Osteocyte (in vitro differentiated cells): Measurements from ENCODE around the gene SAPCD2. TPM values are rescaled to one million over a fixed set of nuclear protein-coding genes. Genes with fewer than 3 reads are reported as not detected.

Experiments
- DNase-seq: peaks from one replicate; pipeline ENCODE4 v3.0.0; 2021; ENCODE audit warnings: mixed read lengths; ENCODE audit not compliant: unreplicated experiment; ENCODE audit errors: extremely low spot score
- H3K27ac Mint-ChIP-seq: one replicate; pipeline ENCODE4 v1.8.0; 2021; ENCODE audit warnings: mild to moderate bottlenecking, mixed read lengths; ENCODE audit not compliant: unreplicated experiment
- H3K27me3 Mint-ChIP-seq: one replicate; pipeline ENCODE4 v1.8.0; 2021; ENCODE audit warnings: mixed read lengths; ENCODE audit not compliant: unreplicated experiment
- H3K36me3 Mint-ChIP-seq: one replicate; pipeline ENCODE4 v1.8.0; 2021; ENCODE audit warnings: mixed read lengths; ENCODE audit not compliant: unreplicated experiment
- H3K4me1 Mint-ChIP-seq: one replicate; pipeline ENCODE4 v1.8.0; 2021; ENCODE audit warnings: mixed read lengths; ENCODE audit not compliant: unreplicated experiment
- H3K4me3 Mint-ChIP-seq: one replicate; pipeline ENCODE4 v1.8.0; 2021; ENCODE audit warnings: mild to moderate bottlenecking, moderate library complexity, mixed read lengths; ENCODE audit not compliant: unreplicated experiment
- H3K9me3 Mint-ChIP-seq: one replicate; pipeline ENCODE4 v1.8.0; 2021; ENCODE audit warnings: mixed read lengths; ENCODE audit not compliant: unreplicated experiment
- total RNA-seq: library from RNA; stranded (reverse); gene quantifications from 2 replicates; pipeline ENCODE4 v1.2.1, GENCODE V29; 2021
- TF ChIP-seq, protein P1 (sequence below): fragments of 200-600 bp; sonication (generic); IDR thresholded peaks from 2 replicates; pipeline ENCODE4 v1.5.0; 2021; ENCODE audit warnings: antibody characterized with exemption, mild to moderate bottlenecking, moderate library complexity

The SAPCD2 gene
- total RNA-seq, 1 donor from 2014 or later = 3.1 TPM

DNA sequence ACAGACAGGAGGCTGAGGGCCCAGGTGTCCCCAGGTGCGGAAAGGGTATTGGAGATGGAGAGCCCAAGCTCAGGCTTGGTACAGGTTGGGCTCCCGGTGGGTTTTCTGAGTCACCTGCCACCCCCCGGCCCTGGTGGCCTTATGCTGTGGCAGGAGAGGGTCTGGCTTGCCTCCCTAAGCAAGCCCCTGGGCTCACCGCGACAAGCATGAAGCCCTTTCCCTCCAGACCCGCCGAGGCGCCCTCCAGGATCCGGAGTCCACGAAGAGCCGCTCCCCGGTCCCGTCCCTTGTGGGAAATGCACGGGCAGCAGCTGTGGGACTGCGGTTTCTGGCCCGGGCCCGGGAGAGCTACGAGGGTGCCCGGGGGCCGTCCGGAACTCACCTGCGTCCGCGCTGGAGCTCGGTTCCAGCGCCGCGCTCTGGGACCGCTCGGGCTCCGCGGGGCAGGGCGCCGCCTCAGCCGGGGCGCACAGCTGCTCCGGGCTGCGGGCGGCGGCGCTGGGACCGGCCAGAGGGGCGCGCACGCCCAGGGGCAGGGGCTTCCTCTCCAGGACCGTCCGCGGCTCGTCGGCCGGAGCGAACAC lies 757 bp downstream of the SAPCD2 start:
- TF ChIP-seq, protein P1, sequence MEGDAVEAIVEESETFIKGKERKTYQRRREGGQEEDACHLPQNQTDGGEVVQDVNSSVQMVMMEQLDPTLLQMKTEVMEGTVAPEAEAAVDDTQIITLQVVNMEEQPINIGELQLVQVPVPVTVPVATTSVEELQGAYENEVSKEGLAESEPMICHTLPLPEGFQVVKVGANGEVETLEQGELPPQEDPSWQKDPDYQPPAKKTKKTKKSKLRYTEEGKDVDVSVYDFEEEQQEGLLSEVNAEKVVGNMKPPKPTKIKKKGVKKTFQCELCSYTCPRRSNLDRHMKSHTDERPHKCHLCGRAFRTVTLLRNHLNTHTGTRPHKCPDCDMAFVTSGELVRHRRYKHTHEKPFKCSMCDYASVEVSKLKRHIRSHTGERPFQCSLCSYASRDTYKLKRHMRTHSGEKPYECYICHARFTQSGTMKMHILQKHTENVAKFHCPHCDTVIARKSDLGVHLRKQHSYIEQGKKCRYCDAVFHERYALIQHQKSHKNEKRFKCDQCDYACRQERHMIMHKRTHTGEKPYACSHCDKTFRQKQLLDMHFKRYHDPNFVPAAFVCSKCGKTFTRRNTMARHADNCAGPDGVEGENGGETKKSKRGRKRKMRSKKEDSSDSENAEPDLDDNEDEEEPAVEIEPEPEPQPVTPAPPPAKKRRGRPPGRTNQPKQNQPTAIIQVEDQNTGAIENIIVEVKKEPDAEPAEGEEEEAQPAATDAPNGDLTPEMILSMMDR = no peak
- peak overlapping the region; percentile 29 for H3K4me3 Mint-ChIP-seq
- no peak for DNase-seq
- peaks cover 12% of the 10 kb centered on the region for H3K4me1 Mint-ChIP-seq
- H3K36me3 Mint-ChIP-seq = no peaks in the 10 kb centered on the region
- H3K9me3 Mint-ChIP-seq = no peaks in the 10 kb centered on the region
- no peak overlapping the region for H3K27ac Mint-ChIP-seq
- H3K27me3 Mint-ChIP-seq = no peaks in the 10 kb centered on the region

DNA sequence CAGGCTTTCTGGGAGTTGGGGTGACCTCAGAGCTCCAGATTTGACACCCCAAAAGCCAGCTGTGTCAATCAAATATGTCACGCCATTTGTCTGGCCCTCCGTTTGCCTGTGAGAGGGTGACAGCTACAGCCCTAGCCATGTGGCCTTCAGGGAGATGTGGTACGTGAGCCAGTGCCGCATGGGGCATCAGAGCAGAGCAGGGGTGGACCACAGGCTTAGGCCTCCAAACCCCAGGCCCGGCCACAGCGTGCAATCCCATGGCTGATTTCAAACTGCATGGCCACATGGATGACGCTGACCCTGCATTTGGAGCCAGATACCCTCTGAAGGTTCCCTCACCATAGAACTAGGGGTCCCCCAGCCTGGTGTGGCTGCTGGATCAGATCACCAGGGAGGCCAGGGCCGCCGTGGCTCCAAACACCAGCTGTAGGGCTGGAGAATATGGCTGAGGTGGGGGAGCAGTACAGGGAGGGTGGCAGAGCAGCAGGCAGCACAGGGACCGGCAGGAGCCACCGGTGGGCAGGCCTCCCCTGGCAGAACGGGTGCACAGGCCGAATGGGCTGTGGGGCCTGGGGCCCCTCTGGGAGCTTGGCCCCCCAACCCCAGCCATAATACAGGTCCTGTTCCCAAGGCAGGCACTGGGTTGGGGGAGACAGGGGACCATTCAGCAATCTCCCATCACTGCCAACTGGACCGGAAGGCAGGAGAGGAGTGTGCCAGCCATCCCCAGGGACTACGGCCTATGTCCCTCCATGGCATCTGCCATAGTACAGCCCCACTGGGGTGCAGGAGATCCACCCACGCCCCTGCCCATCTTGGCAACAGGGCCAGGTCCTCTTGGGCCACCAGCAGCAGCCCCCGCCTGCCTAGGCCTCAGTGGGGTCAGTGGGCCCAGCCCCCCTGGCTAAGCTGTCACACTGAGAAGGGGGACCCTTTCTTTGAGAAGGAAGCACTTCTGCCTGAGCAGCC lies 1.5 kb downstream of the SAPCD2 start:
- H3K9me3 Mint-ChIP-seq = no peaks in the 10 kb centered on the region
- peak overlapping the region; percentile 29 for H3K4me3 Mint-ChIP-seq
- H3K27ac Mint-ChIP-seq = no peak overlapping the region
- H3K27me3 Mint-ChIP-seq = no peaks in the 10 kb centered on the region
- peaks cover 14% of the 10 kb centered on the region for H3K4me1 Mint-ChIP-seq
- TF ChIP-seq, protein P1 = no peak
- no peak for DNase-seq
- no peaks in the 10 kb centered on the region for H3K36me3 Mint-ChIP-seq

DNA sequence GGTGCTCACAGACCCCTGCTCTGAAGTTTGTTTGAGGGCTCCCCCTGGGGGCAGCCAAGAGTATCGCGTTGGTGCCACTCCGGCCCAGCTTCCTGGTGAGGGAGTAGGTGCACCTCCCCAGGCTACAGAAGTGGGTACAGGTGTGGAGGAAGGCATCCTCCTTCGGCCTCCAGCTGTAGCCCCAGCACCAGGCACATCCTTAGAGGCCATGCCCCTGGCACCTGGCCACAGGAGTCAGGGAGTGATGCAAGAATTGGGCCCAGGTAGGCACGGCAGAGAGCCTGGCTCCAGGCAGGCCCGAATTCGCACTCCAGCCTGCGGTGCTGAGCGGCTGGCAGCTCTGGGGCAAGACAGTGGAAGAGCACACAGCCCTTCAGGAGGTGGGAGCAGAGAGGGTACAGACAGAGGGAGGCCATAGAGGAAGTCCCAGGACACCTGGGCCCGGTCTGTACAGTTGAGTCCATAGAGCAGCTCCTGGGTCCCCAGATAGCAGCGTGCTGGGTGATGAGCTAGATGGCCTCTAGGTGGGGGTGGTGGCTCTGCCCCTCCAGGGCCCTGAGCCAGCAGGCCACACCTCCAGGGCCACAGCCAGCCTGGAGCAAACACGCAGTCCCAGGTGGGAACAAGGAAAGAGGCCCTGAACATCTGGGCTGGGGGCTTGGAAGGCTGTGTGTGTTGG lies 2.4 kb downstream of the SAPCD2 start:
- Mint-ChIP-seq H3K4me3 (no peak overlapping the region), H3K27me3 (no peaks in the 10 kb centered on the region), H3K4me1 (peaks cover 14% of the 10 kb centered on the region), H3K27ac (no peak overlapping the region), H3K36me3 (no peaks in the 10 kb centered on the region), H3K9me3 (no peaks in the 10 kb centered on the region)
- TF ChIP-seq, protein P1 = peak; percentile 81
- peak; percentile 94 for DNase-seq

DNA sequence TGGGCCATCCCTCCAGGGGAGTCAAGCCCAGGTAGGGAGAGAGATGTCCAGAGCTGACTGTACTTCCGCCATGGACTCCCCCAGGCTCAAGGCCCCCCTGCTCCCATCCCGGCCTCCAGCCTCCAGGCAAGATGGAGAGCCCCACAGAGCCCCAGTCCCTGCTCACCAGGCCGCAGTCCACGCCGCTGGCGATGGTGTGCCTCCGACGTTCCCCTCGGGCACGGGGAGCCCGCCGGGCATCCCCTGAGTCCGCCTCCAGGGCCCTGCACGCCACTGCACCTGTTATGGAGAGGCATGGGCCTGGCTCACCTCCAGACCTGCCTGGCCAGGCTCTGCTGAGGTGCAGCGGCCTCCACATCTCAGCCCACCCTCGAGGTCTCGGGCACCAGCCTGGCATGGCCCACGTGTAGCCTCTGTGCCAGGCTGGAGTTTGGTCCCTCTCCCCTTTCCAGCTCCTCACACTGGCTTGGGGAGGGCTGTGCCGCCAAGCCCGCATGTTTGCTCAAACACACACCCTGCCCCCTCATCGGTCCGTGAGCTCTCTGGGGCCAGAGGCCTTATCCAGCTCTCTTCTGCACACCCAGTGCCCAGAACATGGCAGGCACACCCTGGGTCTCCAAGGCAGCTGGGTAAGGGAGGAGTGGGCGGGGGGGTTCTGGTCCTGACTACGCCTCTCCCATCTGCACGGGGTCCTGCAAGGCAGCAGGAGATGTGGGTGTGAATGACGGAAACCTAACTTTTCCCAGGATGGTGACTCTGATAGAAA lies 4.1 kb downstream of the SAPCD2 start:
- H3K27me3 Mint-ChIP-seq = no peaks in the 10 kb centered on the region
- no peaks in the 10 kb centered on the region for H3K9me3 Mint-ChIP-seq
- H3K4me1 Mint-ChIP-seq = peaks cover 12% of the 10 kb centered on the region
- DNase-seq = no peak
- H3K4me3 Mint-ChIP-seq = no peak overlapping the region
- H3K36me3 Mint-ChIP-seq = no peaks in the 10 kb centered on the region
- TF ChIP-seq, protein P1 = no peak
- H3K27ac Mint-ChIP-seq = no peak overlapping the region
